HG03432 (cell line): Measurements from ENCODE around the gene NRXN3.

ENCODE experiments used
- ATAC-seq: cut with Tn5 transposase; IDR thresholded peaks from one replicate; pipeline ENCODE4 v1.9.1; 2021; ENCODE audit warnings: mild to moderate bottlenecking, moderate library complexity; ENCODE audit not compliant: unreplicated experiment

The NRXN3 gene

DNA sequence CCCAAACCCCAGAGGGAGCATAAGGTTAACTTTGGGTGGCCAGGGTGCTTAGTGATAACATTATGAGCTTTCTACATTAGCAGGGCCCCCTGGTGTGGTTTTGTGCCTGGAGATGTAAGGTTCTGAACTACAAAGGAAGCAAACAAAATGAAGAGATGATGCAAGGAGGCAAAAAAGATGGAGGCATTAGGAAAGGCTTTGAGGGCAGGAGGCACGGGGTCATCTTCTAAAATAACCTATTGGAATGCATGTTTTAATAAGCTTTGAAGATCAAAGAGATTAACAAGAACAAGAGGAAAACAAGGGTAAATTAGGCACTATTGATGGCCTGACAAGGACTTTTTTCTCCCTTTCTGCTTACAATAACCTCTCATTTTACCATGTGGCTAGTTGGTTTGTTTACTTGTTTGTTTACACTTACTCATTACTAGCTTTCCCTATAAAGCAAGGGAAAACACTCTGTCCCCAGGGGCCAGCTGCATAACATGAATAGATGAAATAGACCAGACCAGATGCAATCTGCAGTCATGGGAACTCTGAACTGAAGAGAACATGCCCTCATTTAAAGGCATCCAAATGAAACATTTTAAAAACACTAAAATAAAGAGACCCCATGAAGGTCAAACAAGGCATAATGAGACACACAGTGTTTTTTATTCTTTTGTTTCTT, 1650.8 kb downstream of the NRXN3 start:
- no peak for ATAC-seq

DNA sequence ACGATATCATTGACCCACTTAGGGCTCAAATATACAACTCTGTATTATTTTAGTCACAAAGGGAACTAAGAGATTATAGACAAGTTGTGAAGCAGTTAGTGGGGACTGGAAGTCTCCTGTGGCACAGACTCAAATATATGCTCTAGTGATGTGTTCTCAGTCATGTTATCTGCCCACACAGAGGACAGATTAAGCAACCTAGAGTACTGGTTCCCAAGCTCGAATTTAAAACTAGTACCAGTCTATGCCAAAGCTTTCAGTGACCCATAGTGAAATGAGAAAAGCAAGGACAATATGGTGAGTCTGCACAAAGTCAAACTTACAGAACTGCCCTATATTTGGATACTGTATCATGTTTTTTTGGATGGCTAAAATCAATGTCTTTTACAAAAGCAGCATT, 1651.9 kb downstream of the NRXN3 start:
- ATAC-seq = no peak

DNA sequence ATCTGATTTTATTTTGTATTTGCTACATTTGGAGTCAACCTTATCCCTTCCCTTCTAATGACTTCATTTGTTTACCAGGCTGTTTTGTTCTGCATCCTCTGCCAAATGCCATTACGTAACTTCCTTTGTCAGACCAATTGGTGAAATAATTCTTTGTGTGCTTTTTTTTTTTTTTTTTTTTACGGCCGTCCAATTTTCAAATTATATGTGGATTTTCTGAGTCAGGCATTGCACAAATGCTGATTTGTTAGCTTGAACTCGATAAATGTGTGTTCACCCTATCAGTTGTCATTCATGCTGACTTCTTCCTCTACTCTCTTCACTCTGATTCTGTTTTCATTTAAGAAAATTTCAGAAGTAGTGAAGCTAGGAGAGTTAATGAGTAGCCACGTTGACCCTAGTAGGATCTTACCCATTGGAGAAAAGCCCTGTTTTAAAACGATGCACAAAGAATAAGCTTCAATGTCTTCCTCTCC, 1654.9 kb downstream of the NRXN3 start:
- ATAC-seq = no peak

DNA sequence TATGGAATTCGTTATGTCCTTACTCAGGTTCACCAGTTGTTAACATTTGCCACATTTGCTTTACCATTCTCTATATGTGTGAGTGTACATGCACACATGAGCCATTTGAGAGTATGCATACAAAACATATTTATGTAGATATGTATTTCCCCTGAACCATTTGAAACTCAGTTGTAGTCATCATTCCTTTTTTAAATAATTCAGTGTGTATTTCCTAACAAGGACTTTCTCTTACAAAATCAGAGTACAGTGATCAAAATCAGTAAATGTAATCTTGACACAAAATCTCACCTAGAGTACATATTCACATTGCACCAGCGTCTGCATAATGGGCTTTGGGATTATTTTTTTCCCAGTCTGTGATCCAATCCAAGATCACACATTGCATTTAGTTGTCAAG, 1656.2 kb downstream of the NRXN3 start:
- ATAC-seq = no peak

DNA sequence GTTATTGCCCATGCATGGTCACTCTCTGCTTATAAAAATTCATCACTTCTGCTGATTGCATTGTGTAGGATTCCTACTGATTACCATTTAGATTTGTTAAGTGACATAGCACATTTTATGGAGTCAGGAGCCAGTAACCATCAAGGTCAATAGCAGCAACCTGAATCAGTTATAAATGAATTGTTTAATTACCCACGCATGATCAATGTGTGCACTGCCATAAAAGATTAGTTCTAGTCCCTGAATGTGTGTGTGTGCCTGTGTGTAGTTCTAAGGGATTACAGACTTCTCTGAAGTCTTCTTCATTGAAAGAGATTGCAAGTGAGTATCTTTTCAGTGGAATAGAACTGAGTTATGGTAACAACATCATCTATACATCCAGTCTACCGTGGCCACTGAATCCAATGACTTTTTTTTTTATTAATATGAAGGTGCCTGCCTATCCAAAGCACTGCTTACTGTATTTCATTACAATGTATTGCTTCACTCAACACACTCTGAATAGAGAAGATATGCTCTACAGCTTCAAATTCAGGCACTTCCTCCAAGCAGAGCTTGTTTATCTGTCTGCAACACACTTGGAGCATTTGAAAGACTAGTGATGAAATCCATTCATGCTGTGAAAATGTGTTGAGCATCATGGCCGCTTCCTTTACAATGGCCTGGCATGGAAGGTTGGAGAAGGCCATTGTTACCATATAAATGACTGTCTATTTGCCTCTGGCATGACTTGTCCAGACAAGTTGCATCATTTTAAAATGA, 1659.4 kb downstream of the NRXN3 start:
- ATAC-seq = no peak

DNA sequence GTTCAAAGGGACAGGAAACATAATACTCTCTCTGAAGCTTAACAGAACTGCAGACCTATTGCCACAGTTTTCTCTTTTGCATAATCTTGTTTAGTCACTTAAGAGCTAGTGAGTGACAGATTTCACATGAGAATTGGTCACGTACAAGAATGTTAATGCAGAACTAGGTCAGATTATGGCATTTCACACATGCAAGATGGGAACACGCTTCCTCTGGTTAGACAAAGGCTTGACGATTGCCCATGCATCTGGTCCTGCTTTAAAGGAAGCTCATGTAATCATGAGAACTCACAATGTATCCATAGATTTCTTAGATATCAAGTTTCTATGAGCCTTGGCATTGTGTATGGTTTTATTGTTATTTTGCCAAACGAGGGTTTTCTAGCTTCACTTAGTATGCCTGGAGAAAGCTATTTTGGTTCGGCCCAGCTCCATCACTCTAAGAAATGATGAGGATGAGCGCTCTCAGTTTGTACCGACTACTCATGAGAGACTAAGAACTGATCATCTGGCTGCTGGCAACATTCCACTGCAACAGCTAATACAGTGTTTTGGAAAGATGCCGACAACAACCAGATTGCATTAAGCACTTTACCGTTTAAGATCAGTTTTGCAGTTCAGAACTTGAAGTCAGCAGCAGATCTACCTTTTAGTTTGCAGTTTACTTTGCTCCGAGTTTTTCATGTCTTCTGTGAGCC, 1661.2 kb downstream of the NRXN3 start:
- no peak for ATAC-seq

DNA sequence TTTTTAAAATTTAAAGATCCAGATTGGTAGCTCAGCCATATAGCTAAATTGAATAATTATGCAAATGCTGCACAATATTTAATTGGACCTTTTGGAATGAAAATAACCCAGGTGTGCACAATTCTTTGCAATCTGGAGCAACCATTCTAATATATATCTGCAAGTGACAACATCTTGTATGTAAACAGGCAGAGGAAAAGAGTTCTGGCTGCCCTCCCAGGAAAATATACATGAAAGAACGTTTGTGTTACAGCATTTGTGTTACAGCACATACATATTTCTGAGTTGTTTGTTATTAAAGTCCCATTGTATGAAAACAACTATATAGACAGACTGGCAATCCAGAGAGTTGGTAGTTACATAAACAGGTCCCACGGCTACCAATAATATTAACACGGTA, 1663.6 kb downstream of the NRXN3 start:
- no peak for ATAC-seq

DNA sequence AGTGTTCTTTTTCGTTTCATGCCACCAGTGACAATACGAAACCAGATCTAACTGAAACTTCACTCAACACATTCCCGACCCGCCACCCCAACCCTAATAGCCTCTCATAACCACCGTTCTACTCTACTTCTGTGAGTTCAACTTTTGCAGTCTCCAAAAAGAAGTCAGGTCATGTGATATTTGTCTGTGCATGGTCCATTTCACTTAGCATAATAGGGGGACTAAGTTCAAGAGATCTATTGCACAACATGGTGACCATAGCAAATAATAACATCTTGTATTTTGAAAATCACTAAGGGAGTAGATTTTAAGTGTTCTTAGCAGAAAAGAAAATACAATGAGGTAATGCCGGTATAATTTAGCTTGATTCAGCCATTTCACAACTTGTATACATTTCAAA, 1664.7 kb downstream of the NRXN3 start:
- no peak for ATAC-seq

DNA sequence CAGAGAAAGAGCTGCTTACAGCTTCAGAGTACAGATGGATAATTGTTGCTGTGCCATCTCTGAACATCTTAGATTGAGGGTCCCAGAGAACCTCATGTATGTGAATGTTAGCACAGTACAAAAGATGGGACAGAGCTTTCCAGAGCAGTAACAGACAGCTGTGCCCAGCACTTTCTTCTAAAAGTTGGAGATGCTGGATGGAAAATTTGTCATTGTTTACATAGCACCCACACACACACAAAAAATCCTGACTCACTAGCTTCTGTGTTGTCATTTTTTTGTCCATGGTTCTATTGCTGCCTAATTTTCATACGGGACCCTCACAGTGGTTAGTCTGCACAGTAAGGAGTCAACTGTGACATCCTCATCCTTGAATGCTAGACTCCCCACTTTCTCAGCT, 1666.4 kb downstream of the NRXN3 start:
- no peak for ATAC-seq

DNA sequence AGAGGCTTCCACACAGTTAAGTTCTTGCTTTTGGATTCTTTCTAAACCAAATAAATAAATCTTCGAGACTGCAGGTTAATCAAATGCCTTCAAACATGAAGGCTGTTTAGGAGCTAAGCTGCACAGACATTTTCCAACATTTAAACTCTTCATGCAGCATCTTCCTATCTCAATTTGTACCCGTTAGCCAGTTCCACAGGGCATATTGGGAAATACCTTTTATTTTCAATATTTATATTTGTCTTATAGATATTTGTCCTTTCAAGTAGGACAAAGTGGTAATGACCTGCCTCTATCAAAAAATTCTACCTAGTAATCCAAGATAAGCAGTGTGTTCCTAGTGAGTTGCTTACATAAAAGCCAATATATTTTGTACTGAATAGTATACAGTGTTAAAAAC, 1667.5 kb downstream of the NRXN3 start:
- no peak for ATAC-seq

DNA sequence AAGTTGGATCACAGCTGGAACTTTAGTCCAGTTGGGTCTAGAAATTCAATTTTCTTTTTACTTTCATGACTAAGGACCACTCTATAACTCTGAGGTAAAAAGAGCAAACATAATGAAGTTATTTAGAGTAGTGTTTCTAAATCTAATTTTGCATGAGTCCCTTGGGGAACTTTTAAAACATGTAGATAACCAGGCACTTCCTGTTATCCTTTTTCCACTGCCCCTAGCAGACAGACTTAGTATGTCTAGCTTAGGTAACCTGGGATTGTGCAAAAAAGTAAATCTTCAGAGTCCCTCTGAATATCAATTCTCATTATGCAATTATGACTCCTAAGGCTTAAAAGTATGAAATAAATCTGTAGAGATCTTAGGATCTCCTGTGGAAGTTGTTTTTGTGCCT, 1669.9 kb downstream of the NRXN3 start:
- ATAC-seq = no peak

DNA sequence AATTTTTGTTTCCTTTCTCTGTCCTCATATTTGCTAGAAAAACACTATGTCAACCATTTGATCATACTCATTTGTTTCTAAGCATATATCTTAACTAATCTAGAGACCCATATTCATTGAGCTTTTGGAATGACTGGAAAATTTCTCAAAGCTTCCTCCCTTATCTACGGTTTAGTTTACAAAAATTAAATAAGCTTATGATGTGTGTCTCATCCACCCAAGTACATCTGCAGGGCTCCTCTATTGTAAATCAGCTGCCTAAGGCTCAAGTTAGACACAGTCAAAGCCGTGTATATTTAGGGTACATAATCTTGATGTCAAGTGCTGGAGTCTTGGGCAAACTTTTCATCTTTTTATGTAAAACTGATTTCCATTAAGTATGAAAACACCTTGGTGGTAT, 1670.7 kb downstream of the NRXN3 start:
- ATAC-seq = no peak

DNA sequence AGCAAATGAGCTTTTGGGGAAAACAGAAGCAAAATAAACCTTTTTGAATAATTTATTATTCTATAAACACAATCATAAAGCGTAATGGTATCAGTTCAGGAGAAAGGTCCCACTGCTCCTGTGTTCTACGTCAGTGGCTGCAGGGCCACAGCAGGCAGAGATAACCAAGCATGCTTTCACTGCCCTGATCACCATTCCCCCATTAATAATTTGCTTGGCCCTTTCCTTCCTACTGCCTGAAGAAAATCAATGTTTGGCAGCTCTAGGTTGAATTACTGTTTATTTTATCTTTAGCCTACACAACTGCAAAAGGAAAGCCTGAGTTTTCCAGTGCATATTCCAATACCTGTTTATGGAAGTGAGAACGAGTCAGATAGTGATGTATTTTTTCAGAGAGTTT, 1671.3 kb downstream of the NRXN3 start:
- no peak for ATAC-seq

DNA sequence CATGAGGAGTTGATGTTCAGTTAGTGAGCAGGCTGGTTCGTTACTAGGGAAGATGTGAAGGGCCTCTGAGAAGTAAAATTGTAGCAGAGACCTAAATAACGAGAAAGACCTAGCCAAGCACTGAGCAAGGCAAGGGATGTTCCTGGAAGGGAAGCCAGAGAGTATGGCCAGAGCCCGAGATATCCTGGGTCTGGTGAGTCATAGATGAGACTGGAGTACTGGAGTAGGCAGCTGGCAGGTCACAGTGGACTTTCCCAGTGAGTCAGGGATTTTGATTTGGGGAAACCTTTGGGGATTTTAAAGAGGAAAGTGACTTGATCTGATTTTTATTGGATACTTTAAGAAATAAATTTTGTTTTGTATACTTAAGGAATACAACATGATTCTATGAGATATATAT, 1672.1 kb downstream of the NRXN3 start:
- no peak for ATAC-seq

DNA sequence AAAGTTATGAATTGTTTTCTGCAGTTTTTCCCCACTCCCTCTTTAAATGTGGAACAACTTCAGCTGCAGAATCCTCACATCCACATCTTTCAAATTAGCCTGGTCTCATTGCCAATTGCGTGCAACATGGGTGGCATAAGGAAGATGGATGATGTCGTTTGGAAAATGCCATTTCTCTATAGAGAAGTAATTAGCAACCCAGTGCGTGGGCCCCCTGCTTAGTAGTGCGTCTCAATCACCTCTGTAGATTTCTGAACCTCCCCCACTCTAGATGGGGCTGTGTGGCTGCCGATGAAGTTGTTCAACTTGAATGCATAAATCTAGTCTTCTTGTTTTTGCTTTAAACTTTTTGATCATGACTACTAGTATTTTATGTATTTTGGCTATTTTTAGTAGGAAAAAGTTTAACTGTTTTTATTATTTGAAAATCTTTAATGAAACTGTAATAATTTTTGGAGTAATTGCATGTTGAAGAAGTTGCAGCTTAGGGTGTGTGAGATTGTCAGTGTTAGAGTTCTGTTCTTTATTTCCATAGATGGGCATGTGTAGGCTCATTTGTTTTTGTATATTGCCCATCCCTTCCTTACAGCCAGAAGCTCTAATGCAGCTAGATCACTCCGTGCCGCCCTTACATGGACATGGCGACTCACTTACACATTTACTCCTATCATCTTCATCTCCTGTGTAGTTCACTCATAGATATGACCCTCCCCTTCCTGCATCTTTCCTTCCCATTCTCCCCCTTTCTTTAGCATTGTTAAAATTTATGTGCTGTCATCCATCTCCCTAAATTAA, 1683.0 kb downstream of the NRXN3 start:
- no peak for ATAC-seq

DNA sequence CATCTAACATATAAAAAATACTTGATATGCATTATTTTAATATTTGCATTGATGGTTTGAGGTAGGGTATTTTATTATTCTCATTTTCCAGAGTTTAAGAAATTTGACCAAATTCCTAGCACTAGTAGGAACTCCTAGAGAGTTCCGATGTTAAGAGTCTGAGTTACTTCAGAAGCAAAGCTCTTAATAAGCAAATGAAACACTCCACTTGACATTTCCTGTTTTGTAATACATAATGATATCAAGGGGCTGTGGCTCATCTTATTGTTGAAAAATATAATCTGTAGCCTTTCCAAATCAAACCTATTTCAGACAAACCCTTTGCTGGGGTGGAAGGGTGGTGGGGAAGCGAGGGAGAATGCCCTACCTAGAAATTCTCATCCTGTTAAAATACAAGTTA, 1685.6 kb downstream of the NRXN3 start:
- no peak for ATAC-seq

DNA sequence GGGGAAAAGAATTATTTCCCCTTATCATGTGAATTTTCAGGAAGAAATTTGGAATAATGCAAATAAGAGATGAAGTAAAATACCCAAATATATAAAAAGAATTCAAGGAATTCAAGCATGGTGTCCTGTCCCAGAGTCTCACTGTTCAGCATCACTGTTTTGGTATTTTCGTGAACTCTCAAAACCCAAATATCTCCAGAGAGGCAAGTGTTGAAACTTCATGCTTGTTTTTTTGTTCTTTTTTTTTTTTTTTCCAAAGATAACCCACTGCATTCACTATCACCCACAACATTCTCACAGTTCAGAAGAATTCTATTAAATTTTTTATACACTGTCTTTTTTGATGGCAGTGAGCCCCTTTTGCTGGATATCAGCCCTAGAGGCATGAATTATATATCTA, 1686.2 kb downstream of the NRXN3 start:
- ATAC-seq = no peak

DNA sequence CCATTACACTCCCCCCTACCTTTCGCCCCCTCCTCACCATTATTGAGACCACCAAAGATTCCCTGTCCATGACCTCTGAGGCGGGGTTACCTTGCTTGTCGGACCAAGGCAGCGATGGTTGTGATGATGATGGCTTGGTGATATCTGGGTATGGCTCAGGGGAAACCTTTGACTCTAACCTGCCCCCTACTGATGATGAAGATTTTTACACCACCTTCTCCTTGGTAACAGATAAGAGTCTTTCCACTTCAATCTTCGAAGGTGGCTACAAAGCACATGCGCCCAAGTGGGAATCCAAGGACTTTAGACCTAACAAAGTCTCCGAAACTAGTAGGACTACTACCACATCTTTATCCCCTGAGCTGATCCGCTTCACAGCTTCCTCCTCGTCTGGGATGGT, 1690.9 kb downstream of the NRXN3 start:
- no peak for ATAC-seq

DNA sequence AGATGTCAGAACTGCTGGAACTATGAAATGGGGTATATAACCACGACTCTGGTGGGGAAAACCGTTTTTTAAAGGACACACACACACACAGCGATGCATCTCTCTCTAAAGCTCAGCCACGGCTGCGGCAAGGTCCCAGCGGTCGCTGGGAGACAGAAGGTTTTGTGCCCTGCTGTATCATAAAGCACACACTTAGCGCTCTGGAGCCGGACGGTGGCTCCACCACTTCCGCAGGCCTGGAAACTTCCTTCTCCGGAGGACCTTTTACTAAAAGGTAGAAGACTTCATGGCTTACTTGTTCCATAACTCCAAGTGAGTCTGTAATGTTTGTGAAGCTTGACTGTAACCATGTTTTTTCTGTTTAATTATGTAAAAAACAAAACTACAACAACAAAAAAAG, 1691.9 kb downstream of the NRXN3 start:
- ATAC-seq = no peak

DNA sequence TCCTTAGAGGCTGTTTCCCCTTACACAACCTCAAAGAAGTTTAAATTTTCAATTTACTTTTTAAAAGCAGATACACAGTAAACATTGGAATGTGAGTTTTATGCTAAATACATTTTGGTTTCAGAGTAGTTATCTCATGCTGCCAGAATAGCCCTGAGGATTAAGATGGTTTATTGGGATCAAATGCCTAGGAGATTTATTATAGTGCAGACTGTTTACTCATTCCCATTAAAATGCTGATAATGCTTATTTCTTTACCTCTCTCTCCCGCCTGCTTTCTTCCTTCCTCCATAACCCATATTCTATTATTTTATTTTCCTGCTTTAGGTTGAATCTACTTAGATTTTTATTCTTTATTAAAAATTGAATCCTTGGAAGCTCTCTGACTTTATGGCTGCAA, 1701.0 kb downstream of the NRXN3 start:
- ATAC-seq = no peak

DNA sequence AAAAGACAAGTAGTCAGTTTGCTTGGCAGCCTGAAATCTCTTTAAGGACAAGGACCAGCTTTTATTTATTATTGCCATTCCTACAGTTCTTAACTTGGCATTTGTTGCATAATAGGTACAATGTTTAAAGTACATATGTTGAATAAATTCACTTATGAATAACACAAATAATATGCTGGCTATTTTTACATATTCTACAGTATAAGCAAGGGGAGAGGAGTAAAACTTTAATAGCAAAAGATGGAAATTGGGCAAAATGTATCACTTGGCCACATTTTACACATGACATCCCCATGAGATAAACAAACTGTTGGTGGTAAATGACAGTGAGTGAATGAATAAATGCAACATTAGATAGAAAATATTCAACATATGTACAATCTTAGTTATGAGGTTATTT, 1708.1 kb downstream of the NRXN3 start:
- no peak for ATAC-seq
